Measurements from ENCODE around the gene TRIM66.

TRIM66 gene

DNA sequence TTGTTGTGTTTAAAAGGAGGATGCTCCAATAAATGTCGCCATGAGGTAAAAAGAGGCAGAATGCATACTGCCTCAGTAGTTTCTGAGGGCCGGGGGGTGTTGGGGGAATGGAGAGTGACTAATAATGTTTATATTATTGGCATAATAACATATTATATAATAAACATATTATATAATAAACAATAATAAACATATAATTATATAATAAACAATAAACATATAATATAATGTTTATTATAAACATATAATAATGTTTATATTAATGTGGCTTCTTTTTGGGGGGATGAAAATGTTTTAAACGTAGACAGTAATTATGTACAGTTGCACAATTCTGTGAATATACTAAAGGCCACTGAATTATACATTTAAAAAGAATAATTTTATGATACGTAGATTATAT is 35.6 kb downstream of the TRIM66 start:
- H3K4me3 ChIP-seq (ENCODE audit: low read length): no peak overlapping the region
- H3K4me1 ChIP-seq (ENCODE audit: control insufficient read depth, insufficient read depth, low read length): peaks cover 16% of the 10 kb centered on the region
- no peak overlapping the region for H3K4me2 ChIP-seq (ENCODE audit: low read length)
- H3K27me3 ChIP-seq (ENCODE audit: control insufficient read depth, insufficient read depth, low read length): no peaks in the 10 kb centered on the region
- H3K9me3 ChIP-seq (replicated peaks; ENCODE audit: low read length): no peaks in the 10 kb centered on the region
- peaks cover 31% of the 10 kb centered on the region for H3K36me3 ChIP-seq (ENCODE audit: insufficient read depth, low read length)
- H3K9ac ChIP-seq (ENCODE audit: low read depth, low read length): no peak overlapping the region

DNA sequence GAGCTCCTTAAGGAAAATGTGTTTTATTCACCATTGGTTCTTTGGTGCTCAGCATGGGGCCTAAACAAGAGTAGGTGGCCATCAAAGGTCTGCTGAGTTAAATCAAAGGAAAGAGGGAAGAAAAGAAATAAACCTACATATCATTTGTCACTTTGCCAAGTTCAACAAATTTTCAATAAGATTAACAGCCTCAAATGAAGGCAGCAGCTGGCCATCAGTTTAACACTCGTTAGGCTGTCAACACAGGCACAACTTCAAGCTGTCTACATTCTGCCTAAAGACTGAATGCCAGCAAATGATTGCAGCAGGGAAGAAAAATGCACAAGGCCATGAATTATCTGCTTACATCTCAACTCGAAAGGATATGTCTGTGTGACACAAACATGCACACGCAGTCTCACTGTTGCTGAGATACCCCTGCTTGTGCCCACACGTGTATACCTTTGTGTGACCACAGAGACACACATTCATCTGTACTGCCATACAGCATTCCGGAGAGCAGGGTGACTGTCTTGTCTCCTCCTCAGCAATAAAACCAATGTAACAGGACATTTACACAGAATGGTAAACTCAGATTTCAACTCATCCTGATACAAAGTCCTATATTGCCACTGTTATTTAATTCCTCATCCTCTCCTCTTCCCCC is 40.1 kb downstream of the TRIM66 start:
- no peaks in the 10 kb centered on the region for H3K9me3 ChIP-seq (replicated peaks; ENCODE audit: low read length)
- no peaks in the 10 kb centered on the region for H3K27me3 ChIP-seq (ENCODE audit: control insufficient read depth, insufficient read depth, low read length)
- H3K4me2 ChIP-seq (ENCODE audit: low read length): no peak overlapping the region
- H3K9ac ChIP-seq (ENCODE audit: low read depth, low read length): no peak overlapping the region
- H3K4me3 ChIP-seq (ENCODE audit: low read length): no peak overlapping the region
- H3K36me3 ChIP-seq (ENCODE audit: insufficient read depth, low read length): peaks cover 48% of the 10 kb centered on the region
- peaks cover 6% of the 10 kb centered on the region for H3K4me1 ChIP-seq (ENCODE audit: control insufficient read depth, insufficient read depth, low read length)

DNA sequence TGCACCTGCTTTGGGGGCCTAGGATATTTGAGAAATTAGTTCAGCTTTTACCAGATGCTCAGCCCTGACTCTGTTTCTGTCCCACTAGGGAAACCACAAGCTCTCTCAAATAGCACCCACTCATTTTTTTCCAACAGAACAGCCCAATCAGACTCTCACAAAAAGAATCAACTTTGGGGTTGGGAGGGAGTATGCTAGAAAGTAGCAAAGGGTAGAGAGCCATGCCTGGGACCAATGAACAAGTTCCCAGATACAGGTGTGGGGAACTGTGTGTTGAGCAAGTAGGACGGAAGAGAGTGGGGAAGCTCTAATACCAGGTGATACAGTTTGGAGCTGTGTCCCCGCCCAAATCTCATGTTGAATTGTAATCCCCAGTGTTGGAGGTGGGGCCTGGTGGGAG is 41.1 kb downstream of the TRIM66 start:
- Histone ChIP-seq H3K9ac (ENCODE audit: low read depth, low read length) (no peak overlapping the region), H3K4me3 (ENCODE audit: low read length) (no peak overlapping the region), H3K4me1 (ENCODE audit: control insufficient read depth, insufficient read depth, low read length) (peaks cover 6% of the 10 kb centered on the region), H3K9me3 (replicated peaks; ENCODE audit: low read length) (no peaks in the 10 kb centered on the region), H3K27me3 (ENCODE audit: control insufficient read depth, insufficient read depth, low read length) (no peaks in the 10 kb centered on the region), H3K4me2 (ENCODE audit: low read length) (no peak overlapping the region), H3K36me3 (ENCODE audit: insufficient read depth, low read length) (peaks cover 49% of the 10 kb centered on the region)

DNA sequence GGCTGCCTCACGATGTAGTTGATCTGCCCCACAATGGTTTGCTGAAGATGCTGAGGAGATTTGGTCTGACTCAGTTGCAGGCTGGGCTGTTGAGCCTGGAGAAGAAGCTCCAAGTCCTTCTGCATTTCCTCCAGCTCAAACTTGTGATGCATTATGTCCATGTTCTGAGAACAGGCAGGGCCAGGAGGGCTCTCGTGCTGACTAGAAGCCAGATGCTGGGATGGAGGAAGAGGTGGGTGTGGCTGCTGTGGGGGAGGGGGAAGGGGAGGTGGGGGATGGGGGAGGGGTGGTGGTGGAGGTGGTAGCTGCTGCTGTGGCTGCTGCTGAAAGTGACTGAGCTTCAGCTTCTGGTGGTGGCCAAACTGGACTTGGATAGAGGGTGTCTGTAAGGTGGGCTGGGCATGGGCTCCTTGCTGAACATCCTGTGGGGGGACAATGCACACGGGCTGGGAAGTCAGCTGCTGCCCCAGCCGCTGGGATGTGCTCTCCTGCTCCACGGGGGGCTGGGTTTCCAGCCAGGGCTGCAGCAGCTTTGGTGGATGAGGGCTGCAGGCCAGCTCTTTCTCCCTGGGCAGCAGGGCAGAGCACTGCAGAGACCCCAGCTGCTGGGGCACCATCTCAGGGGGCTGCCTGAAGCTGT is 42.1 kb downstream of the TRIM66 start:
- Histone ChIP-seq H3K9me3 (replicated peaks; ENCODE audit: low read length) (no peaks in the 10 kb centered on the region), H3K9ac (ENCODE audit: low read depth, low read length) (no peak overlapping the region), H3K27me3 (ENCODE audit: control insufficient read depth, insufficient read depth, low read length) (no peaks in the 10 kb centered on the region)

DNA sequence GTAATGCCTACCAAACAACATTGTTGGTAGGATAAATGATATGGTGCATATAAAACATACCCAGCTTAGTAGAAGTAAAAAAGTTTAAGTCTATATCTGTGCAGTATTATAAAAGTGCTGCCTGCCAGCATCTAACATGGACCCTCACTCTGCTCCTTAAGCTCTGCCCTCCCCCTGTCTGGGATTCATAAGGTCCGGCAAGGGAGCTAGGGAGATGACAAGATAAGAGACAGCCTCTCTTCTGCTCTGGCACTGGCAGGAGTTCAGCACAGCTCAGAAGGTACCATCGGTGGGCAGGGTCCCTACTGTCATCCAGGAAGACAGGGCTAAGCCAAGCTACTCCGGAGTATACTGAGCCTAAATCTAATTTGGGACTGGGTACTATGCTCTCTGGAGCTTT is 42.8 kb downstream of the TRIM66 start:
- Histone ChIP-seq H3K4me3 (ENCODE audit: low read length) (no peak overlapping the region), H3K4me2 (ENCODE audit: low read length) (no peak overlapping the region), H3K27me3 (ENCODE audit: control insufficient read depth, insufficient read depth, low read length) (no peaks in the 10 kb centered on the region), H3K9me3 (replicated peaks; ENCODE audit: low read length) (no peaks in the 10 kb centered on the region), H3K9ac (ENCODE audit: low read depth, low read length) (no peak overlapping the region), H3K4me1 (ENCODE audit: control insufficient read depth, insufficient read depth, low read length) (peaks cover 6% of the 10 kb centered on the region), H3K36me3 (ENCODE audit: insufficient read depth, low read length) (peaks cover 38% of the 10 kb centered on the region)

More for the DNA sequence above, 42.1 kb downstream of the TRIM66 start:
- Histone ChIP-seq H3K4me2 (ENCODE audit: low read length) (no peak overlapping the region), H3K36me3 (ENCODE audit: insufficient read depth, low read length) (peaks cover 43% of the 10 kb centered on the region), H3K4me3 (ENCODE audit: low read length) (no peak overlapping the region), H3K4me1 (ENCODE audit: control insufficient read depth, insufficient read depth, low read length) (peaks cover 6% of the 10 kb centered on the region)

DNA sequence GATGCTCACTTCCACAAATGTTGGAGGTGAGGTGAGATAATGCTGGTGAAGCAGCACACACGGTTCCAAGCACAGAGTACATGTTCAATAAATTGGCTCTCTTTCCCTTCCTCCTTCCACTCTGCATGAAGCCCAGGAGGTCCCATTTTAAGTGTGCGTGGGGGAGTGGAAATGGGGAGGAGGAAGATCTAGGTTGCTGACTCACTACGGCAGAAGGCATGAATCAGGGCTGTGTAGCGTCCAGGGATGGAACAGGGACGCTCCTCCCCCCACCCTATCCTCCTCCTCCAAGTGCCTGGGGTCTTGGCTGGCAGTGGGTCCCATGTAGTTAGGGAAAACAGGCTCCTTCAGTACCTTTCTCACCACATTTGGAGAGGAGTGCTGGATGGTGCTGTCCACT is 44.2 kb downstream of the TRIM66 start:
- H3K36me3 ChIP-seq (ENCODE audit: insufficient read depth, low read length): peaks cover 35% of the 10 kb centered on the region

DNA sequence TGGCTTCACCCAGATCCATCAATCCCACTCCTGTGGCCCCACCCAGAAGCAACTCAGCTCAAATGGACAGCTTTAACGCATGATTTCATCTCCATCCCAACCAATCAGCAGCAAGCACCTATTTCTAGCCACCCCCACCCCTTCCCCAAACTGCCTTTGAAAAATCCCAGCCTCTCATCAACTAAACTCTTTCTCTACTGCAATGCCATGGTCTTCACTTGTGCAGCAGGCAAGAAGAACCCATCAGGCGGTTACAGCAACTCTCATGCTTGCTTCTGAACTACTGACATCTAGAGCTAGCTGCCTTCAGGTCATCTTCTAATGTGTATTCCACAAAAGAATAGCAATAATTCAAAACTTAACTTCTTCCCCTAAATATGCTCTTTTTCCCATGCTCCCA is 46.3 kb downstream of the TRIM66 start:
- Histone ChIP-seq H3K4me3 (ENCODE audit: low read length) (no peak overlapping the region), H3K9me3 (replicated peaks; ENCODE audit: low read length) (no peaks in the 10 kb centered on the region), H3K9ac (ENCODE audit: low read depth, low read length) (no peak overlapping the region), H3K36me3 (ENCODE audit: insufficient read depth, low read length) (peaks cover 29% of the 10 kb centered on the region), H3K4me1 (ENCODE audit: control insufficient read depth, insufficient read depth, low read length) (peaks cover 9% of the 10 kb centered on the region), H3K4me2 (ENCODE audit: low read length) (no peak overlapping the region), H3K27me3 (ENCODE audit: control insufficient read depth, insufficient read depth, low read length) (no peaks in the 10 kb centered on the region)

More for the DNA sequence above, 44.2 kb downstream of the TRIM66 start:
- Histone ChIP-seq H3K4me2 (ENCODE audit: low read length) (no peak overlapping the region), H3K9me3 (replicated peaks; ENCODE audit: low read length) (no peaks in the 10 kb centered on the region), H3K4me1 (ENCODE audit: control insufficient read depth, insufficient read depth, low read length) (peaks cover 6% of the 10 kb centered on the region), H3K4me3 (ENCODE audit: low read length) (no peak overlapping the region), H3K9ac (ENCODE audit: low read depth, low read length) (no peak overlapping the region), H3K27me3 (ENCODE audit: control insufficient read depth, insufficient read depth, low read length) (no peaks in the 10 kb centered on the region)

DNA sequence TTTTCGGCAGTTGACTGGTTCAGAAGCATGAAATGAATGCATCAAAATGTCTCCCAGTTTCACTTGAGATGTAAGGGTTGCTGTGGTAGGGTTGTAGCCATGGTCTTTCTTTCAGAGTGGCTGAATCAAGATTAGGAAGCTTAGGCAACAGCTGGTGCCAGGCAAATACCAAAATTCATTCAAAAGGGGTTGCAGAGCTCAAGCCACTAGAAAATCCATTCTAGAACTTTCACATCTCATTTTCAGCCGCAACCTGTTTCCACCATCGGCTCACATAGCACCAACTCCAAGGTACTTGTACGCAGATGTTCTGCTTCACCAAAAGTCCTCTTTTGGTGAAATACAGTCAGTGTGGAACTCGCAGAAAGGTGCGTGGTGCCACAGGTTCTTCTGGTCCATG is 48.0 kb downstream of the TRIM66 start:
- H3K4me2 ChIP-seq (ENCODE audit: low read length): no peak overlapping the region
- peaks cover 26% of the 10 kb centered on the region for H3K36me3 ChIP-seq (ENCODE audit: insufficient read depth, low read length)
- peaks cover 9% of the 10 kb centered on the region for H3K4me1 ChIP-seq (ENCODE audit: control insufficient read depth, insufficient read depth, low read length)
- no peak overlapping the region for H3K9ac ChIP-seq (ENCODE audit: low read depth, low read length)
- H3K27me3 ChIP-seq (ENCODE audit: control insufficient read depth, insufficient read depth, low read length): no peaks in the 10 kb centered on the region
- no peaks in the 10 kb centered on the region for H3K9me3 ChIP-seq (replicated peaks; ENCODE audit: low read length)
- H3K4me3 ChIP-seq (ENCODE audit: low read length): no peak overlapping the region

DNA sequence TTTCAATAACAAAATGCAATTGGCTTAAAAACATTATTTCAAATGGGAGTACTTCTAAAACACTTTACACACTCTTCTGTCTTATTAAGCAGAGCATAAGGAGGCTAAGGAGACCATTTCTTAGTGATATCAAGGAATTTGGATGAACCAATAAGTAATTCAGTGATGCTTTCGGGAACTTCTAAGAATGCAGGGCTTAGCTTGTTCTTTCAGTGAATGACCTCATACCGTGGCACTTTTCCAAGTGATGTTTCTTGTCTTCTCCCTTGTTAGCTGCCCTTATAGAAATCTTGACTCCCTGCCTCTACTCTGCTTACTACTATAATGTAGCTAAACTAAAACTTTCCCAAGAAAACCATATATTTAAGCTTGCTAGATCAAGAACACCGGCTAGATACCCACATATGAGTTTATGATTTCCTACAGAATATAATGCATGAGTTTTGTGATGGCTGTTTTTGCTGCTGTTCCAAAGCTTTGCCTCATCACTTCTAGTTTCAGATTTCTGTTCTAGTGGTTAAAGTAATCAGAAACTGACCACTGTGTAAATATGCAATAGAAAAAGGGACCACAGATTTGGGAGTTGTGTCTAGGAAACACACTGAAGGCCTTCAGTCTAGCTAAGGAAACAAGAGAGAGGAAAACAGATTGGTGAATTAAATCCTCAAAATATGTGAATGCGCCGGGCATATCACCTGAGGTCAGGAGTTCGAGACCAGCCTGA is 50.9 kb downstream of the TRIM66 start:
- H3K36me3 ChIP-seq (ENCODE audit: insufficient read depth, low read length): peaks cover 14% of the 10 kb centered on the region
- H3K27me3 ChIP-seq (ENCODE audit: control insufficient read depth, insufficient read depth, low read length): no peaks in the 10 kb centered on the region
- H3K4me3 ChIP-seq (ENCODE audit: low read length): no peak overlapping the region
- no peaks in the 10 kb centered on the region for H3K9me3 ChIP-seq (replicated peaks; ENCODE audit: low read length)
- H3K4me2 ChIP-seq (ENCODE audit: low read length): no peak overlapping the region
- H3K9ac ChIP-seq (ENCODE audit: low read depth, low read length): no peak overlapping the region
- H3K4me1 ChIP-seq (ENCODE audit: control insufficient read depth, insufficient read depth, low read length): peaks cover 2% of the 10 kb centered on the region

DNA sequence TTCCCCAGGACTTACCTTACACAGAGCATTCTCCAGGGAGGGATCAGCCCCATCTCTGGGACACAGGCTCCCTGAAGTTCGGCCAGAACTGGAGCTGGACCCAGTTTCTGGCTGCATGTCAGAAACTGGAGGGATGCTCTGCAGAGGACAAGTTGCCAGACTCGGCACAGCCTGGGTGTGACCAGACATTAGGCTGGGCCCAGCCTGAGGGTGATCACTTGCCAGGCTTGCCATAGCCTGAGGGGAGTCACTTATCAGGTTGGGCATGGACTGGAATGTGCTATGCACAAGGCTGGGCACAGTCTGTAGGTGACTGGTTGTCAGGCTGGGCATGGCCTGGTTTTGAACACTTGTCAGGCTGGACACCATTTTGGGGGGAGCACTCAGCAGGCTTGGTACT is 57.8 kb downstream of the TRIM66 start:
- H3K27me3 ChIP-seq (ENCODE audit: control insufficient read depth, insufficient read depth, low read length): no peaks in the 10 kb centered on the region
- no peaks in the 10 kb centered on the region for H3K9me3 ChIP-seq (replicated peaks; ENCODE audit: low read length)
- no peak overlapping the region for H3K9ac ChIP-seq (ENCODE audit: low read depth, low read length)
- H3K4me1 ChIP-seq (ENCODE audit: control insufficient read depth, insufficient read depth, low read length): no peaks in the 10 kb centered on the region
- H3K4me3 ChIP-seq (ENCODE audit: low read length): no peak overlapping the region
- no peak overlapping the region for H3K4me2 ChIP-seq (ENCODE audit: low read length)
- peaks cover 46% of the 10 kb centered on the region for H3K36me3 ChIP-seq (ENCODE audit: insufficient read depth, low read length)

DNA sequence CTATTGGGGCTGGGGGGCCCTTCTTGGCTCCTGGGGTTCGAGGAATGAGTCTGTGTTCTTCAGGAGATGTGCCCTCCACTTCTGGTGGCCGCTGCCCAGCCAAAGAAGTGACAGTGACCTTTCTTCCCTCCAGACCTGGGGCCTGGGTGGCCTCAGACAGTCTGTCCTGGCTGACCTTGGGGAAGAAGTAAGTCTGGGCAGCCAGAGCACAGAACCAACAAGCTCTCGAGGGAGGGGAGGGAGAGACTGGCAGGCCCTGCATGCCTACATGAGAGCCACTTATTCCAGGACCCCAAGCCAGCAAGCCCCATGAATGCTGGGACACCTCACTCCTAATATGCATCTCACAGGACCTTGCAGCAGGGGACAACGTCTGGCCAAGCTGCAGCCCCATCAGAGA is 61.3 kb downstream of the TRIM66 start:
- Histone ChIP-seq H3K9me3 (replicated peaks; ENCODE audit: low read length) (no peaks in the 10 kb centered on the region), H3K4me1 (ENCODE audit: control insufficient read depth, insufficient read depth, low read length) (no peaks in the 10 kb centered on the region), H3K4me3 (ENCODE audit: low read length) (no peak overlapping the region), H3K9ac (ENCODE audit: low read depth, low read length) (no peak overlapping the region), H3K36me3 (ENCODE audit: insufficient read depth, low read length) (peaks cover 73% of the 10 kb centered on the region), H3K27me3 (ENCODE audit: control insufficient read depth, insufficient read depth, low read length) (no peaks in the 10 kb centered on the region), H3K4me2 (ENCODE audit: low read length) (no peak overlapping the region)
